H1 (cell line): ENCODE measurements around the gene ARHGEF10L. TPM values are rescaled to one million over a fixed set of nuclear protein-coding genes. Genes with fewer than 3 reads are reported as not detected.

Source experiments
- CTCF ChIA-PET: fragments of 300-600 bp; sonication (Branson Sonifier 250); formaldehyde crosslinking; loops from one replicate; lab custom pipeline; 2021; ENCODE audit not compliant: partially characterized antibody; lab: Charles Lee
- POLR2A ChIA-PET: fragments of 300-600 bp; sonication (Branson Sonifier 250); formaldehyde crosslinking; loops from one replicate; lab custom pipeline; 2021; ENCODE audit warnings: inconsistent platforms; ENCODE audit not compliant: partially characterized antibody; lab: Charles Lee
- DNase-seq, 2 experiments: peaks; one replicate each; pipeline versions ENCODE4 v3.0.0 to v3.0.0-alpha.2; 2010 to 2022; ENCODE audit warnings: low spot score in 2 of 2, low read depth in 1 of 2, mixed read lengths in 1 of 2
- FAIRE-seq: peaks from 2 replicates; lab custom pipeline; 2011; peaks lifted over from hg19 to GRCh38; lab: Jason Lieb, UNC
- H2AFZ ChIP-seq: 2 replicates; pipeline ENCODE4 v1.8.1; 2012; ENCODE audit warnings: low read length, inconsistent platforms
- H2AK5ac ChIP-seq: 2 replicates; pipeline ENCODE4 v1.6.1; 2013; ENCODE audit warnings: low read depth, low read length
- H2BK120ac ChIP-seq: replicated peaks from 2 replicates; pipeline ENCODE3; 2013; ENCODE audit warnings: low read depth, low read length, inconsistent platforms
- H2BK12ac ChIP-seq: 2 replicates; pipeline ENCODE4 v1.6.1; 2013; ENCODE audit warnings: low read depth, low read length
- H2BK15ac ChIP-seq: 2 replicates; pipeline ENCODE4 v1.6.1; 2013; ENCODE audit warnings: low read length
- H2BK20ac ChIP-seq: 2 replicates; pipeline ENCODE4 v1.6.1; 2013; ENCODE audit warnings: low read length
- H2BK5ac ChIP-seq: 2 replicates; pipeline ENCODE4 v1.6.1; 2013; ENCODE audit warnings: low read depth, low read length
- H3K14ac ChIP-seq: 2 replicates; pipeline ENCODE4 v1.6.1; 2013; ENCODE audit warnings: inconsistent platforms; ENCODE audit not compliant: insufficient read length
- H3K18ac ChIP-seq: 2 replicates; pipeline ENCODE4 v1.6.1; 2013; ENCODE audit warnings: low read length; ENCODE audit errors: extremely low read depth
- H3K23ac ChIP-seq: 2 replicates; pipeline ENCODE4 v1.6.1; 2013; ENCODE audit warnings: inconsistent platforms; ENCODE audit not compliant: insufficient read length
- H3K23me2 ChIP-seq: 2 replicates; pipeline ENCODE4 v1.6.1; 2013; ENCODE audit warnings: low read depth, low read length
- H3K27ac ChIP-seq: 2 replicates; pipeline ENCODE4 v1.6.1; 2011; ENCODE audit warnings: low read depth, low read length, inconsistent platforms
- H3K27me3 ChIP-seq, 4 experiments: replicated peaks in 1 of 4; 1 replicate in 1 of 4; 2 replicates in 3 of 4; pipeline versions ENCODE4 v1.6.1 to v1.8.1; 2011 to 2013; ENCODE audit warnings: low read length in 3 of 4, mild to moderate bottlenecking in 3 of 4, inconsistent platforms in 2 of 4, mixed read lengths in 2 of 4, moderate library complexity in 1 of 4; ENCODE audit not compliant: control insufficient read depth in 3 of 4, insufficient read depth in 3 of 4; ENCODE audit errors: extremely low read depth in 1 of 4
- H3K36me3 ChIP-seq, 4 experiments: 2 replicates each; pipeline versions ENCODE4 v1.6.1 to v1.8.1; 2011 to 2013; ENCODE audit warnings: mild to moderate bottlenecking in 4 of 4, low read length in 3 of 4, moderate library complexity in 2 of 4, control low read depth in 1 of 4, inconsistent platforms in 1 of 4; ENCODE audit not compliant: insufficient read depth in 4 of 4, control insufficient read depth in 2 of 4
- H3K4ac ChIP-seq: replicated peaks from 2 replicates; pipeline ENCODE3; 2013; ENCODE audit warnings: low read length, low read depth, mixed read lengths, inconsistent platforms; ENCODE audit not compliant: insufficient read length
- H3K4me1 ChIP-seq, 4 experiments: replicated peaks in 1 of 4; 1 replicate in 1 of 4; 2 replicates in 3 of 4; pipeline versions ENCODE4 v1.6.1 to v1.8.1; 2011 to 2013; ENCODE audit warnings: low read length in 3 of 4, inconsistent platforms in 2 of 4, mixed read lengths in 1 of 4; ENCODE audit not compliant: insufficient read depth in 4 of 4, control insufficient read depth in 3 of 4
- H3K4me2 ChIP-seq, 2 experiments: 2 replicates each; pipeline versions ENCODE4 v1.6.1 to v1.8.1; 2011 to 2013; ENCODE audit warnings: low read depth in 2 of 2, low read length in 2 of 2, control low read depth in 1 of 2, inconsistent platforms in 1 of 2, mild to moderate bottlenecking in 1 of 2; ENCODE audit not compliant: insufficient read depth in 1 of 2
- H3K4me3 ChIP-seq, 4 experiments: fragments of 200-600, 300-600 bp in 1 of 4; sonication (generic), shearing (Covaris generic), sonication (Bioruptor Twin) in 1 of 4; 2 replicates each; pipeline versions ENCODE4 v1.5.1 to v1.8.1; 2011 to 2016; ENCODE audit warnings: low read length in 4 of 4, low read depth in 3 of 4, control low read depth in 2 of 4, inconsistent platforms in 2 of 4, mild to moderate bottlenecking in 2 of 4, mixed read lengths in 1 of 4, moderate library complexity in 1 of 4; ENCODE audit not compliant: insufficient read depth in 2 of 4; ENCODE audit errors: extremely low read depth in 1 of 4
- H3K56ac ChIP-seq: replicated peaks from 2 replicates; pipeline ENCODE3; 2013; ENCODE audit warnings: low read depth, mild to moderate bottlenecking, mixed read lengths, low read length, inconsistent platforms; ENCODE audit not compliant: insufficient read length
- H3K79me1 ChIP-seq: 2 replicates; pipeline ENCODE4 v1.6.1; 2013; ENCODE audit warnings: low read depth, low read length, control low read depth
- H3K79me2 ChIP-seq, 2 experiments: 2 replicates each; pipeline versions ENCODE4 v1.6.1 to v1.8.1; 2012 to 2013; ENCODE audit warnings: low read length in 2 of 2, mild to moderate bottlenecking in 2 of 2, inconsistent platforms in 1 of 2; ENCODE audit not compliant: insufficient read depth in 2 of 2, control insufficient read depth in 1 of 2
- H3K9ac ChIP-seq, 4 experiments: replicated peaks in 1 of 4; 1 replicate in 1 of 4; 2 replicates in 3 of 4; pipeline versions ENCODE4 v1.6.1 to v1.8.1; 2011 to 2013; ENCODE audit warnings: low read depth in 3 of 4, low read length in 3 of 4, control low read depth in 2 of 4, mild to moderate bottlenecking in 2 of 4, moderate library complexity in 2 of 4, inconsistent platforms in 1 of 4; ENCODE audit errors: extremely low read depth in 1 of 4
- H3K9me3 ChIP-seq, 2 experiments: 2 replicates each; pipeline versions ENCODE4 v1.6.1 to v1.8.1; 2012 to 2013; ENCODE audit warnings: mild to moderate bottlenecking in 2 of 2, moderate library complexity in 2 of 2, control low read depth in 1 of 2, inconsistent platforms in 1 of 2, low read depth in 1 of 2, low read length in 1 of 2, mixed read lengths in 1 of 2; ENCODE audit not compliant: insufficient read depth in 2 of 2
- H4K20me1 ChIP-seq, 2 experiments: replicated peaks in 1 of 2; 2 replicates each; pipeline versions ENCODE3 to v1.8.1; 2011 to 2013; ENCODE audit warnings: inconsistent platforms in 2 of 2, low read length in 2 of 2, mild to moderate bottlenecking in 1 of 2; ENCODE audit not compliant: insufficient read depth in 2 of 2, control insufficient read depth in 1 of 2
- H4K5ac ChIP-seq: 2 replicates; pipeline ENCODE4 v1.6.1; 2013; ENCODE audit warnings: low read length, low read depth, mixed read lengths, inconsistent platforms; ENCODE audit not compliant: insufficient read length
- H4K8ac ChIP-seq: 2 replicates; pipeline ENCODE4 v1.8.0; 2013; ENCODE audit warnings: mild to moderate bottlenecking, moderate library complexity, low read length, inconsistent platforms; ENCODE audit not compliant: insufficient read depth; ENCODE audit errors: extremely low read depth
- H4K91ac ChIP-seq: replicated peaks from 2 replicates; pipeline ENCODE3; 2013; ENCODE audit warnings: low read length, mixed read lengths, inconsistent platforms; ENCODE audit not compliant: insufficient read length
- CHD1 ChIP-seq: IDR thresholded peaks from 2 replicates; pipeline ENCODE4 v1.6.1; 2012; ENCODE audit warnings: low read depth, low read length, improper control_type of control experiment
- HDAC6 ChIP-seq: IDR thresholded peaks from one replicate; pipeline ENCODE4 v1.7.1; 2012; ENCODE audit warnings: low read depth, mild to moderate bottlenecking, inconsistent platforms, low read length, moderate library complexity
- JUN ChIP-seq: IDR thresholded peaks from 2 replicates; pipeline ENCODE4 v1.6.1; 2011; ENCODE audit warnings: low read depth, mild to moderate bottlenecking, improper control_type of control experiment, low read length
- POLR2A ChIP-seq, 2 experiments: IDR thresholded peaks; 1 replicate in 1 of 2; 2 replicates in 1 of 2; pipeline ENCODE4 v1.6.1; 2011; ENCODE audit warnings: low read depth in 2 of 2, low read length in 2 of 2, mild to moderate bottlenecking in 2 of 2; ENCODE audit errors: control extremely low read depth in 1 of 2
- WGBS, 2 experiments: shearing (Covaris generic) in 1 of 2; methylation state at CpG; one replicate each; pipeline versions ENCODE4 v1.1.6 to v1.1.7; 2013 to 2015; ENCODE audit warnings: low lambda C conversion rate in 2 of 2, mixed read lengths in 2 of 2, inconsistent platforms in 1 of 2, low coverage in 1 of 2, missing lambda C conversion rate in 1 of 2; ENCODE audit not compliant: insufficient replicate concordance in 2 of 2, insufficient coverage in 1 of 2, insufficient read length in 1 of 2; ENCODE audit errors: extremely low coverage in 1 of 2, missing lambda C conversion rate in 1 of 2; 5-methylcytosine and 5-hydroxymethylcytosine counted together
- polyA plus RNA-seq, 7 experiments: library from polyadenylated mRNA; depleted of rRNA in 3 of 7; stranded (reverse) in 5 of 7; unstranded in 2 of 7; fragments of >200 nt in 5 of 7; fragments of 200-250 nt in 2 of 7; gene quantifications; 1 replicate in 5 of 7; 2 replicates in 1 of 7; 4 replicates in 1 of 7; pipeline versions ENCODE4 v1.2.1 to v1.2.3, GENCODE V29; 2011 to 2013; ENCODE audit warnings: missing spikeins in 2 of 7, mixed read lengths in 2 of 7
- total RNA-seq: library from RNA; stranded (reverse); fragmentation: NEBNext Ultra II Directional; extraction: Animal tissue kit (Norgen Biotek cat#: 25700); gene quantifications from 2 replicates; pipeline ENCODE4 v1.2.1, GENCODE V29; 2021

The ARHGEF10L gene
- total and polyA plus RNA-seq, 2 of the 8 experiments (the other 6 are each of a cell fraction or from before 2014, with no cell fraction given) = 33.6 to 39.6 TPM

GRCh38 chr1:17711941-17712340 is 172.4 kb downstream of the ARHGEF10L start:
- H3K4me3 ChIP-seq = no peak overlapping the region
- H4K91ac ChIP-seq = no peak overlapping the region
- H2BK120ac ChIP-seq = no peak overlapping the region
- no peak overlapping the region for H3K9ac ChIP-seq
- no peaks in the 10 kb centered on the region for H4K20me1 ChIP-seq
- peaks cover 0 to 2% (median 0%) of the 10 kb centered on the region in 4 experiments; a peak in 1 of 7 replicates for H3K27me3 ChIP-seq
- H4K8ac ChIP-seq = no peak overlapping the region
- no peak overlapping the region for H3K23ac ChIP-seq
- H2AK5ac ChIP-seq = no peak overlapping the region
- TF ChIP-seq POLR2A (IDR thresholded peaks at IDR 0.05; ENCODE audit: control extremely low read depth in 1 of 2, low read depth in 2 of 2, low read length in 2 of 2) (no peak), CHD1 (no peak), HDAC6 (no peak), JUN (no peak)
- no peak overlapping the region for H2BK5ac ChIP-seq
- H3K79me2 ChIP-seq = no peaks in the 10 kb centered on the region
- H2BK12ac ChIP-seq = no peak overlapping the region
- FAIRE-seq (no peak), DNase-seq (no peak)
- no peak overlapping the region for H3K27ac ChIP-seq
- no peak overlapping the region for H3K4ac ChIP-seq
- no peaks in the 10 kb centered on the region for H3K23me2 ChIP-seq
- no peak overlapping the region for H4K5ac ChIP-seq
- no peak overlapping the region for H2BK15ac ChIP-seq
- H3K14ac ChIP-seq = no peak overlapping the region
- H3K56ac ChIP-seq = no peak overlapping the region
- no peak overlapping the region for H3K4me2 ChIP-seq
- 95% methylated on average over 5 of the region's 5 CpGs; no CpG with 5 or more reads in 1 of the 2 experiments for WGBS, 2 experiments
- H3K18ac ChIP-seq = no peak overlapping the region
- H3K36me3 ChIP-seq = no peaks in the 10 kb centered on the region
- H2AFZ ChIP-seq = no peak overlapping the region
- H3K79me1 ChIP-seq = no peaks in the 10 kb centered on the region
- H2BK20ac ChIP-seq = no peak overlapping the region
- no peaks in the 10 kb centered on the region for H3K4me1 ChIP-seq
- peaks cover 4 to 17% of the 10 kb centered on the region in 2 experiments; a peak in 3 of 4 replicates for H3K9me3 ChIP-seq
- CTCF ChIA-PET = interaction anchor here (0.6 to 3.3 kb wide), 5 partner anchors 15 to 114 kb away, joined by 3 to 17 read pairs (median 3); no protein-coding TSS in a partner anchor
- POLR2A ChIA-PET = no interaction called here
